GM18909 (cell line): ENCODE data around the gene CEP44.
"Not testable (repeated sequence)": the region's sequence is repeated elsewhere in the genome, so short reads cannot be mapped to it uniquely, and the experiment has no call there.

Experiments used
- ATAC-seq: cut with Tn5 transposase; IDR thresholded peaks from one replicate; pipeline ENCODE4 v1.9.1; 2021; ENCODE audit warnings: mild to moderate bottlenecking; ENCODE audit not compliant: unreplicated experiment, poor library complexity

The CEP44 gene

DNA sequence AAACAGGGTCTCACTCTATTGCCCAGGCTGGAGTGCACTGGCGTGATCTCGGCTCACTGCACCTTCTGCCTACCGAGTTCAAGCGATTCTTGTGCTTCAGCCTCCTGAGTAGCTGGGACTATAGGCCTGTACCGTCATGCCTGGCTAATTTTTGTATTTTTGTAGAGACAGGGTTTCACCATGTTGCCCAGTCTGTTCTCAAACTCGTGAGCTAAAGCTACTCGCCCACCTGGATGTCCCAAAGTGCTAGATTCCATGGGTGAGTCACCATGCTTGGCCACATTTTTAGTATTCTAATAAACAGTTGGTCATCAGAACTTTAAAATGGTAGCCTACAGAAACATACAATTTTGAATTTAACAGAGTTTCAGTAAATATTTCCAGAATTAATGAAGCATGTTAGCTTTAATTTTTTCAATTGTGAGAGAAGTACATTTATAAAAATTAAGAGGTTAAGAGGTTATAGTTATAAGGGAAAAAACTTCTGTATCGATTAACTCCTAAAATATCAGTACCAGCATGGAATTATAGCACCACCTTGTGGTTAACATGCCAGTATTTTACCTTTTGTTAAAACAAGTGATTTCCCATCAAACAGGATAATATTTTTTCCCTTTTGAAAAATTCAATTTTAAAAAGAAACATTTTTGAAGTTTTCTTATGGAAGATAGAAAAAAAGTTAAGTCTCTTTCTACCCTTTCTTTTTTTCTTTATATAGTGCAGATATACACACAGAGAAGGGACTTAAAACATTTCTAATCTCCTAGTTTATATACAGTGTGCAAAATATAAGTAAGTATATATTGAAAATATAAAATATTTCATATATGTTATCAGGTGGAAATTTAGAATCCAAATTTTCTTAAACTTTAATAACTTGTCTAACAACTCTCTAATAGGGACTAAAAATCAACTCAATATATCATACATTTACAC is 35.4 kb downstream of the CEP44 start:
- no peak for ATAC-seq

DNA sequence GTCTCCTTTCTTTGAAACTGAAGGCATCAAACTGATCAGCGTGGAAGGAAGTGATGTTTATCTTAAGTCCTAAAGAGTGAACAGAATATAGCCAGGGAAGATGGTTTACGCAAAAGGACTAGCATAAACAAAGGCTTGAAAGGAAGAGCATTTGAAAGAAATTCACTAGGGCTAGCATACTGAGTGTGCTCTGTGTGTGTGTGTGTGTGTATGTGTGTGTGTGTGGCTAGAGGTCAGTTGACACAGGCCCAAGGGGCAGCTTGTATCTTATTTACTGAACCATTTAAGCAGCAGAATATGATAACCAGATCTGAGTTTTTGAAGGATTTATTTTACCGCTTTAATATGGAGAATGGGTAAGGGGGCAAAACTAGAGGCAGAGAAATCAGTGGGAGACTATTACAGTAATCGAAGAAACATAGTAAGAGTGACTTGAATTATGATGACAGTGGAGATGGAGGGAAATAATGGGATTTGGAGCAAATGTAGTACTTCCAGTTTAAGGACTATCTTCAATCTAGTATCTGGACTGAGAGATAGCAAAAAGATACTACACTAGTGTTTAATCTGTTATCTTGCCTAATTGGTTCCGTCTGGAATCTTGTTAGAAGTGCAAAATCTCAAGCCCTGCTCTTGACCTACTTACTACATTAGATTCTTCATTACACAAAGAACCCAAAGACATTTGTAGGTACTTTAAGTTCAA is 36.9 kb downstream of the CEP44 start:
- no peak for ATAC-seq

DNA sequence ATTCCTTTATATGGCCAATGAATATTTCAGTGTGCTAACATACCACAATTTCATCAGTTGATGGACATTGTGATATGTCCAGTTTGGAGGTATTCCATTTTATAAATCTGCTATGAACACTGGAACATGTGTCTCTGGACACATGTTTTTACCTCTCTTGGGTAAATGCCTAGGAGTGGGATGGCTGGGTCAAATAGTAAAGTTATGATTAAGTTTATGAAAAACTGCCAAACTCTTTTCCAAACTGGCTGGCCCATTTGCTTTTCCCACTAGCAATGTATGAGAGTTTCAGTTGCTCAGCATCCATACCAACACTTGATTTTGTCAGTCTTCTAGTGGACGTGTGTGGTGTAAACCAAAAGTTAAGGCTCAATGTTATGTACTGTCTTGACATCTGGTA is 40.5 kb downstream of the CEP44 start:
- ATAC-seq: no peak

DNA sequence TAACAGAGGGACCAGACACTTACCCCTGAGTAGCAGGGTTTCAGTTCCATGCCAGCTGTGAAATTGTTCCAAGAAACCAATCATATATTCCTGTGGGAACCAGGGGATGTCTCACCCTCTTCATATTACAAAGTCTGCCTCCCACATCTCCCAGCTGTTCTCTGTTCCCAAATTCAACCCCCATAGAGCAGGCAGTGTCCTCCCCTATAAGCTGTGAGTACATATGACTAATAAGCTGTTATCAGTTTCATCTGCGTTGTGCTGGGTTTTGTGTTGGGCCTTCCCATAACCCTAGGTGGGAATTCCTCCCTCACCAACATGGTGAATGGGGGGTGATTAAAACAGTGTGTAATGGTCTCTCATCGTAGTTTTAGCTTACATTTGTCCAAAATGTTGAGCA is 41.0 kb downstream of the CEP44 start:
- ATAC-seq: no peak

DNA sequence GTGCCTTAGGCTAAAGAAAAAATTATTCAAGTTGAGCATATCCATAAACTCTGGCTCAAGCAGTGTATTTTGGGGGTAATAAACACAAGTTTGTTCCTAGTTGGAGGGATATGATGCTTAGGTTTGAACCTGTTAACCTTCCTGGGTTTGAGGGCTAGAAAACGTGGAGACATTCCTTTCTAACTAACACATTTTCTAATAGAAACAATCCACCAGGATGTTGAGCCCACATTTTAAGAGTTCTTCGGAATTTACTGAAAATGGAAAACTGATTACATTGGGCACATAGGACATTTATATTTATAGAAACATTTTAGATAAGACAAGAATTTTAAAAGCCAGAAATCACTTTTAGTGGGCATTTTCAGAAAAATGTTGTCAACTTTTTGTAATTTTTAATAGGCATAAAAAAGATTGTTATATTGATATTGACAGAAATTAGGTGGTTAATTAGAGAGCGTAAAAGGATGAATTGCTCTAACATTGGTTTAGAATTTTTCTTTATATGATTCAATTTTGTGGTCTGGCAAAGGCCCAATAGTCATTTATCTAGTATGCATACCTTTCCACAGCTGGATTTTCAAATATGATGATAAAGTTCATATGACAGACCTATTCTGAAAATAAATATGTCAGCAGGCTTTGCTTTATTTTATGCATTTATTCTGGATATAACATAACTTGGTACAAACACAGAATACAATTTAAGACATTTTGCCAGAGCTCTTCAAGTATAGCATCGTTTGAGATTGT is 49.2 kb downstream of the CEP44 start:
- ATAC-seq: no peak

DNA sequence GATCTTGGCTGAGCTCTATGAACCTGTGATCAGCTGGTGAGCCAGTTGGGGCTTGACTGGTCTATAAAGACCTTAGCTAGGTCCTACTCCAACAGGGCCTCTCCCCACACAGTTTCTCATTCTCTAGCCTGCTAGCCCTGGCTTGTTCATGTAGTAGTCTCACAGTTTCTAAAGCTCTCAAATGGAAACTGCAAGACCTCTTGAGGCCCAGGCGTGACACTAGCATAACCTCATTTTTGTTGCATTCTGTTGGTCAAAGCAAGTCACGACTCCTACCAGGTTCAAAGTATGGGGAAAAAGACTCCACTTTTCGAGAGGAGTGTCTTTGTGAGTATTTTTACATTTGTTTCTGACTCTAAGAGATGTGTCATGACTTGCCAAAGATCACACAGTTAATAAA is 50.9 kb downstream of the CEP44 start:
- peak; percentile 97 for ATAC-seq

DNA sequence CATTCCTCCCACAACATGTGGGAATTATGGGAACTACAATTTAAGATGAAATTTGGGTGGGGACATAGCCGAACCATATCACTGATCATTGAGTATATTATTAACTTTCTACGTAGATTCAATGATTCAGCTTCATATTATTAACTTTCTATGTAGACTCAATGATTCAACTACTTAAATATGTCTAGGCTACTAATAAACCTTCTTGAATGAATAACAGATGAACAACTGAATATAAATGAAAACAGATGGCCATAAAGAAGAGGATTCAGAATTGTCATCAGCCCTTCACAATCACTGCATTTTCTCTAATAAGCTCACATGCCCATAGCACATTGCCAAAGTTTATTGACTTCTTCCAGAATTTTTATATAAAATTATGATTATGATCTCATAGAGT is 57.0 kb downstream of the CEP44 start:
- no peak for ATAC-seq

DNA sequence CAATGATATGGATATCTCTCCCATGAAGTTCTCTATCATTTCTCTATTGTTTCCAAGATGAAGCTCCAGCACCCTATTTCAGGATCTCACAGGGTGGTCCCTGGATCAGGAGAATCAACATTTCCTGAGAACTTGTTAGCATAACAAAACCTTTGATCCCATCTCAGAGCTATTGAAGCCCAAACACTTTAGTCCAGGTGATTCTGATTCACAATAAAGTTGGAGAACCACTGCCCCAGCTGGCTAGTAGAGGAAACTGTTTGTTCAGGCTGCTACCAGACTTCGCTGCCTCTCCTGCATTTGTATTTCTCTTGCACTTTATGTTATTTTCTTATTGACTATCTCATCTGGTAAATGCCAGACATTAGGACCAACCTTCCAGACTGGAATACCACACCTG is 65.4 kb downstream of the CEP44 start:
- no peak for ATAC-seq

DNA sequence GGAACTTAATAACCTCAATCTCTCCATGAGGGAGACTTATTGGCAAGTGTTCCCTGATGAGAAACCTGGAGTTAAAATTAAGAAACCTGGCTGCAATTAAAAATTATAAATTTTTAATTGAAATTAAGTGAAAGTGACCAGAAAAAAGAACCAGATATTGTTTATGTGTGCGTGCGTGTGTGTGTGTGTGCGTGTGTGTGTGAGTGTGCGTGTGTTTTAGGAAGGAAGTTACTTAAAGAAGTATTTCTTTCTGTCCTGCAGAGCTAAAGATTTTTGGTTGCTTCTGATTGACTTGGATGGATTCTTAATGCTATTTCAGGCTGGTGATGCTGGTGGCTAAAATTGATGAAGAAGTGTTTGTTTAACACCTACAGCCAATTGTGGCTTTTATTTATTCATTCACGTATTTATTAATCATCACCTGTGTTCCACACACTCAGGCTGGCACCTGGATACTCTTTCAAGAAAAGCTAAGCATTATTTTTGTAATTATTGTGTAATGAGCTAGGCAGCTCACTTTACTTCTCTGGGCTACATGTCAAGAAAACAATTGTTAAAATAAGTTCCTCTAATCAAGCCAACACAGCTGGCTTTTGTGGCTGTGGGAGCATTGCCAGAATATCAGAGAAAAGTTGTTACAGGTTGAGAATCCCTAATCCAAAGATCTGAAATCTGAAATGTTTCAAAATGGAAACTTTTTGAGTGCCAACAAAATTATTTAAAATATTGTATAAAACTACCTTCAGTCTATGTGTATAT is 68.5 kb downstream of the CEP44 start:
- ATAC-seq: no peak

DNA sequence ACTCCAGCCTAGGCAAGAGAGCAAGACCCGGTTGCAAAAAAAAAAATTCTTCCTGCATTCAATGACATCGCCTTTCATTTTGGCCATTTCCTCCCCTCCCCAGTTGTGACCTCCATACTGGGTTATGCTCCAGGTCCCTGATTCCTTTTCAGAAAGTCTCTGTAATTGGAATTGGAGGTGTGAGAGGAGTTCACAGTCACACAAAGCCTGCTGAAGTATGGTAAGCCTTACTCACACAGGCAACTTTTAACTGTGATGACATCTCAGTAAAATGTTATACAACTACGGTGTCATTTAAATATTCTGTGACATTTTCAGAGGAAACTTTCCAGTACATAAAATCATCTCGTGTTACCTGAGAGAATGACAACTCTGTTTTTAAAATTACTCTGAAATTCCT is 73.6 kb downstream of the CEP44 start:
- no peak for ATAC-seq

DNA sequence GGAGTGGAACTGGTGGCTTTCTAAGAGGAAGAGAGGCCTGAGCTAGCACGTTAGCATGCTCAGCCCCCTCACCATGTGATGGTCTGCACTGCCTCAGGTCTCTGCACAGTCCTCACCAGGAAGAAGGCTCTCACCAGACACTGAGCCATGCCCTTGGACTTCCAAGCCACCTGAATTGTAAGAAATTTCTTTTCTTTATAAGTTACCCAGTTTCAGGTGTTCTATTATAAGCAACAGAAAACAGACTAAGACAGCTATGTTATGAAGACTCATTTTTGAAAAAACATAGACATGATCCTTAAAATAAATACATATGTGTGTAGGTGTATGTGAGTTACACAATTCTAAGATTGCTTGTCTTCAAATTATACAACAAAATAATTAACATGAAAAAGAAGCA is 74.7 kb downstream of the CEP44 start:
- ATAC-seq: peak; percentile 70

DNA sequence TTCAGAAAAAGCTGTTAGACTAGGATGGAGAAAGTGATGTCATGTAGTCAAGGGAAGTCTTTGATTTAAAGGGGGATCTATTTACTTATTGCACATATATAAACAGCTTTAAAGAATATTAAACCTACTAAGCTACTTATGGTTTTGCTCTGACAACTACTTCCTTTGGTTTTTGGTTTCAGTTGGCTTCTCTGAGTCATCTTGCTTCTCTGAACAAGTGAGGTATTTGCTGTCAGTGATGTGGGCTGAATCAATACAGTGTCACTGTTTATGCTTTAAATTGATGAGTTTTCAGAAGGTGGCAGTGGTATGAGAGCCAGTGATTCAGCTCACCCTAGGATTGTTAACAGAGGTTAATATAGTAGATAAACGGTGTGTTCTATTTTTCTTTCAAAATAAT is 75.1 kb downstream of the CEP44 start:
- ATAC-seq: peak; percentile 98

DNA sequence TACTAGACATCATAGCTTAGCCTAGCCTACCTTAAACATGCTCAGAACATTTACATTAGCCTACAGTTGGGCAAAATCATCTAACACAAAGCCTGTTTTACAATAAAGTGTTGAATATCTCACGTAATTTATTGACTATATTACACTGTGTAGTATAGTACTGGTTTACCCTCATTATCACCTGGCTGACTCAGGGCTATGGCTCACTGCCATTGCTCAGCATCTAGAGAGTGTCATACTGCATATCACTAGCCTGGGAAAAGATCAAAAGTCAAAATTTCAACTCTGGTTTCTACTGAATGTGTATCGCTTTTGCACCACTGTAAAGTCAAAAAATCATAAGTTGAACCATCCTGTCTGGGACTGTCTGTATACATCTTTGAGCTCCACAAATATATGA is 78.6 kb downstream of the CEP44 start:
- ATAC-seq: no peak

DNA sequence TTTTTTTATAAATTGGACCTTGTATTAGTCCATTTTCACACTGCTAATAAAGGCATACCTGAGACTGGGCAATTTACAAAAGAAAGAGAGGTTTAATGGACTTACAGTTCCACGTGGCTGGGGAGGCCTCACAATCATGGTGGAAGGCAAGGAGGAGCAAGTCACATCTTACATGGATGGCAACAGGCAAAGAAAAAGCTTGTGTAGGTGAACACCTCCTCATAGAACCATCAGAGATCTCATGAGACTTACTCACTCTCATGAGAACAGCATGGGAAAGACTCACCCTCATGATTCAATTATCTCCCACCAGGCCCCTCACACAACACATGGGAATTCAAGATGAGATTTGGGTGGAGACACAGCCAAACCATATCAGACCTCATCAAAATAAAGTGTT is 80.1 kb downstream of the CEP44 start:
- ATAC-seq: not testable (repeated sequence)

DNA sequence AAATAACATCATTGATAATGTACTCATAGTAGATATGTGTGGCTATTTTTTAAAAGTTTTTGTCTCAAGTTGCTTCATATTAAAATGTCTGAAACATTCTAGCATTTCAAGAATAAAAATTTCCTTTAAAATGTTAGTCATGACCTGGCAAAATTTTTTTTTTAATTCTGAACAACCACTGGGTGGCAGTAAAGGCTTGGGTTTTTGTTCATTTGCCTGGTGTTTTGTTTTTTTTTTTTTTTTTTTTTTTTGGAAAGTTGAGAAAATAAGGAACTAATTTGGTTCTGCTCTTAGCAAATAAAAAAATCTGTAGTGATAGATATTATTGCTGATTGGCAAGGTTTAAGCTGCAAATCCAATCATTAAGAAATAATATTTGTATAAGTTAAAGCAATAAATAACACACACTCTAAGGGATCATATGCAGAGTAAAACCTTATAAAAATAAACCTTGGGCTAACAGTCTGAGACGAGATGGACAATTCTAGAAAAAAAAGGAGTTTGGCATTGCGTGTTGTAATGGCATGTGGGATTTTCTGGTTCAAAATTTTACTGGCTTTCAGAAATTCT is 81.4 kb downstream of the CEP44 start:
- no peak for ATAC-seq

DNA sequence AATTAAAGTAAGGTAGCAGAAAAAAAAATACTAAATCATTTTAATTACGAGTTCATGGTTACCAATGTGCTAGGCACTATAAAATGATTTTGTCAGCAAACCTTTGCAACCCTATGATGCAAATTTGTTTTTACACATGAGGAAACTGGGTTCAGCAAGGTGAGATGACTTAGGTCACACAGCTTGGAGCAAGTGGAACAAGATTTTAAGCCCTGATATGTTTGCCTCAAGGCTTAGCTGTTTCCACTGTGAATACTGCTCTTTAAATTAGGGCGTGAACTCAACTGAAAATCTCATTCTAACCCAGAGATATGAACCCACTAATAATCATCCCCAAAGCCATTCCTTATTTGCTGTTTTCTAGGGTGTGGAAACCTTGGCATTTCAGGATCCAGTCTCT is 86.3 kb downstream of the CEP44 start:
- ATAC-seq: no peak

DNA sequence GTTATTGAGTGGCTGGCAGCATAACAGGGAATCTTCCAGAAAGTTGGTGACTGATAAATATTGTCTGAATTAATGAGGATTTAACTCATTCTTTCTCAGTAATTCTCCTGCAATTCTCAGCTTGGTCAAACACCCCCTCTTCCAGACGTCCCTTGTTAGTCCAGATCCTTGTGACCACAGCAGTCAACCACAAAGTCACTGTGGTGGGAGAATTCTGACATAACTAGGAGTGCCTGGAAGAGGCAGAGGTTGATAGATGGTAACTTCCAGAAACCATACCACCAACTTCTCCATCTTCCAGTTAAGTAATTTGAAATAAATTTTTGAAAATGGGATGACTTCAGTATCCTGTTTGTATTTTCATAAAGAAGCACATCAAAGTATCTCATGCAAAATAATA is 90.1 kb downstream of the CEP44 start:
- ATAC-seq: no peak

DNA sequence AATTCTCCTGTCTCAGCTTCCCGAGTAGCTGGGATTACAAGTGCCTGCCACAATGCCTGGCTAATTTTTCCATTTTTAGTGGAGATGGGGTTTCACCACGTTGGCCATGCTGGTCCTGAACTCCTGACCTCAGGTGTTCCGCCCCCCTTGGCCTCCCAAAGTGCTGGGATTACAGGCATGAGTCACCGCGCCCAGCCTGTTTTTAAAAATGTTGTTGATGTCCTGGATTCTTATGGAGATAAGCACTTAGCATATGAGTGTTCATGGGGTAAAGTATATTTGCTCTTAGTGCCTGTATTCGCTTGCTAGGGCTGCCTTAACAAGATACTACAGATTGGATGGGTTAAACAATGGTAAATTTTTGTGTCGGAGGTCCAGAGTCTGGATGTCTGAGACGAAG is 91.7 kb downstream of the CEP44 start:
- ATAC-seq: no peak

DNA sequence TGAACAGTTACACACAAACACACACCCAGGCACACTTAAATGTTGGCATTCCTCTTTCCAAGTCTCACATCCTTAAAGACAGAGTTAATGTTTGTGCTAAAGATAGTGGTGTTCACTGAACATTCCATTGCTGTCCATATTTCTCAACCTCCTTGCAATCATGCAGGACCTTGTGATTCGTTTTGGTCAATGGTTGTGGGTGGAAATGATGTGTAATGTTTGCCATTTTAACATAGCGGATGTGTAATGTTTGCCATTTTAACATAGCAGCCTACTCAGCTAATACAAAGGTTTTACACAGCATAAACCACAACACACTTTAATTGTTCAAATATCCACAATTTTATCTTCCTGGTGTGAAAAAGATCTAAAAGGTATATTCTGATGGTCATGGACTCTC is 93.9 kb downstream of the CEP44 start:
- no peak for ATAC-seq

DNA sequence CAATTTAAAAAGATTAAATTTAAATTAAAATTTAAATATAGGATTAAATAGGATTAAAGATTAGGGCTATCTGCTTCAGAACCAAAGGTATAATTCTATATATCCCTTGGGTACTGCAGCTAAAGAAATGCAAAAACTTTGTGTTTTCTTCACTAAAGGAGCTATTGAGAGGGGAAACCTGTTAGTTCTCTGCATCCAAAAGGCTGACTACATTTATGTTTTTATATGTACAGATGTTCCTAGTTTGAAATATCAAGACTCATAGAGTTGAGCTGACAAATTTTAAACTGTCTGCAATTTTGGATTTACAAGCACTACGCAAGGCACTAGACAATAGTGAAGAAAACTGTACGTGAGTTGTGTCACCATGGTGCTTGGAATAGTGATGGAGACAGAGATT is 95.2 kb downstream of the CEP44 start:
- ATAC-seq: no peak
